Endodermal cell (in vitro differentiated cells): ENCODE measurements around the gene MBNL2. TPM values are rescaled to one million over a fixed set of nuclear protein-coding genes. Genes with fewer than 3 reads are reported as not detected.

Experiments
- DNase-seq: peaks from one replicate; pipeline ENCODE4 v3.0.0-alpha.2; 2017
- H3K27ac ChIP-seq: 2 replicates; pipeline ENCODE4 v1.5.1; 2013; ENCODE audit warnings: mild to moderate bottlenecking, low read depth, low read length, moderate library complexity
- H3K27me3 ChIP-seq: 2 replicates; pipeline ENCODE4 v1.6.1; 2013; ENCODE audit warnings: mild to moderate bottlenecking, low read length, moderate library complexity; ENCODE audit not compliant: insufficient read depth, control insufficient read depth, poor library complexity, severe bottlenecking
- H3K36me3 ChIP-seq: 2 replicates; pipeline ENCODE4 v1.7.0; 2013; ENCODE audit warnings: mild to moderate bottlenecking, low read length, moderate library complexity; ENCODE audit not compliant: control insufficient read depth, insufficient read depth
- H3K4me1 ChIP-seq: one replicate; pipeline ENCODE4 v1.7.0; 2013; ENCODE audit warnings: low read length; ENCODE audit not compliant: control insufficient read depth, insufficient read depth
- H3K4me3 ChIP-seq: 2 replicates; pipeline ENCODE4 v1.5.1; 2013; ENCODE audit warnings: mild to moderate bottlenecking, low read length, moderate library complexity
- H3K9ac ChIP-seq: 2 replicates; pipeline ENCODE4 v1.6.1; 2013; ENCODE audit warnings: mild to moderate bottlenecking, low read length, moderate library complexity; ENCODE audit not compliant: poor library complexity, severe bottlenecking; ENCODE audit errors: extremely low read depth
- H3K9me3 ChIP-seq: 2 replicates; pipeline ENCODE4 v1.6.1; 2013; ENCODE audit warnings: mild to moderate bottlenecking, low read length, moderate library complexity; ENCODE audit not compliant: control insufficient read depth
- H3K27ac Mint-ChIP-seq: 2 replicates; pipeline ENCODE4 v1.8.0; 2020; ENCODE audit warnings: mixed read lengths
- H3K27me3 Mint-ChIP-seq: 2 replicates; pipeline ENCODE4 v1.8.0; 2021; ENCODE audit warnings: mild to moderate bottlenecking, mixed read lengths; ENCODE audit not compliant: insufficient read depth
- H3K36me3 Mint-ChIP-seq: 2 replicates; pipeline ENCODE4 v1.8.0; 2020; ENCODE audit warnings: low read depth, mixed read lengths
- H3K4me1 Mint-ChIP-seq: 2 replicates; pipeline ENCODE4 v1.8.0; 2020; ENCODE audit warnings: mixed read lengths
- H3K4me3 Mint-ChIP-seq: 2 replicates; pipeline ENCODE4 v1.8.0; 2020; ENCODE audit warnings: mild to moderate bottlenecking, moderate library complexity, mixed read lengths
- H3K9me3 Mint-ChIP-seq: 2 replicates; pipeline ENCODE4 v1.8.0; 2020; ENCODE audit warnings: mild to moderate bottlenecking, mixed read lengths
- CTCF ChIP-seq: fragments of 200-600 bp; sonication (generic); conservative IDR thresholded peaks from 2 replicates; pipeline ENCODE4 v1.5.0; 2021; ENCODE audit warnings: antibody characterized with exemption, mild to moderate bottlenecking
- WGBS, 2 experiments: methylation state at CpG; one replicate each; pipeline versions ENCODE4 v1.1.5 to v1.1.7; 2013; ENCODE audit warnings: missing lambda C conversion rate in 2 of 2, mixed read lengths in 1 of 2; ENCODE audit not compliant: insufficient coverage in 1 of 2, insufficient read length in 1 of 2; 5-methylcytosine and 5-hydroxymethylcytosine counted together
- total RNA-seq, 2 donors: library from RNA; stranded (reverse); fragmentation: NEBNext Ultra II Directional in 1 of 2; extraction: Animal tissue kit (Norgen Biotek cat#: 25700) in 1 of 2; gene quantifications; 2 replicates in 1 of 2; 3 replicates in 1 of 2; pipeline ENCODE4 v1.2.1, GENCODE V29; 2021

MBNL2 gene
- total RNA-seq, 2 donors from 2014 or later: 1.7 to 3.3 TPM

GRCh38 chr13:97231829-97232196, 9.7 kb downstream of the MBNL2 start:
- peaks cover 9% of the 10 kb centered on the region for H3K4me1 Mint-ChIP-seq
- DNase-seq: no peak
- no peak for TF ChIP-seq CTCF

GRCh38 chr13:97233499-97233898, 11.4 kb downstream of the MBNL2 start:
- Mint-ChIP-seq H3K27me3 (peaks cover 98% of the 10 kb centered on the region), H3K4me3 (no peak overlapping the region), H3K9me3 (no peaks in the 10 kb centered on the region), H3K4me1 (peaks cover 4% of the 10 kb centered on the region), H3K27ac (no peak overlapping the region), H3K36me3 (no peaks in the 10 kb centered on the region)
- Histone ChIP-seq H3K27ac (no peak overlapping the region), H3K4me1 (no peaks in the 10 kb centered on the region), H3K9ac (no peak overlapping the region), H3K9me3 (no peaks in the 10 kb centered on the region), H3K4me3 (no peak overlapping the region), H3K36me3 (no peaks in the 10 kb centered on the region), H3K27me3 (peaks cover 98% of the 10 kb centered on the region)
- TF ChIP-seq CTCF: no peak
- no peak for DNase-seq
- WGBS, 2 experiments: 50 to 86% methylated on average over 1 of the region's 1 CpG

More at GRCh38 chr13:97231829-97232196, 9.7 kb downstream of the MBNL2 start:
- Histone ChIP-seq H3K9ac (no peak overlapping the region), H3K9me3 (no peaks in the 10 kb centered on the region), H3K4me1 (no peaks in the 10 kb centered on the region), H3K4me3 (no peak overlapping the region), H3K27me3 (peaks cover 96% of the 10 kb centered on the region), H3K27ac (no peak overlapping the region), H3K36me3 (no peaks in the 10 kb centered on the region)
- 84 to 89% methylated on average over 5 of the region's 6 CpGs for WGBS, 2 experiments
- no peak overlapping the region for H3K4me3 Mint-ChIP-seq
- H3K36me3 Mint-ChIP-seq: no peaks in the 10 kb centered on the region
- H3K27ac Mint-ChIP-seq: no peak overlapping the region
- H3K27me3 Mint-ChIP-seq: peaks cover 97% of the 10 kb centered on the region
- H3K9me3 Mint-ChIP-seq: no peaks in the 10 kb centered on the region

GRCh38 chr13:97234236-97234635, 12.1 kb downstream of the MBNL2 start:
- H3K4me1 Mint-ChIP-seq: peaks cover 4% of the 10 kb centered on the region
- whole genome bisulfite sequencing, 2 experiments: 94 to 100% methylated on average over 1 to 5 of the region's 5 CpGs
- Histone ChIP-seq H3K9ac (no peak overlapping the region), H3K27me3 (peaks cover 98% of the 10 kb centered on the region), H3K36me3 (no peaks in the 10 kb centered on the region), H3K27ac (no peak overlapping the region), H3K4me1 (no peaks in the 10 kb centered on the region), H3K9me3 (no peaks in the 10 kb centered on the region), H3K4me3 (no peak overlapping the region)
- H3K36me3 Mint-ChIP-seq: no peaks in the 10 kb centered on the region
- H3K4me3 Mint-ChIP-seq: no peak overlapping the region
- peaks cover 98% of the 10 kb centered on the region for H3K27me3 Mint-ChIP-seq
- no peak overlapping the region for H3K27ac Mint-ChIP-seq
- TF ChIP-seq CTCF: no peak
- H3K9me3 Mint-ChIP-seq: no peaks in the 10 kb centered on the region
- DNase-seq: no peak
